D721Med (cell line): Measurements from ENCODE around the gene CCIN.

Source experiments
- DNase-seq: peaks from one replicate; pipeline ENCODE4 v3.0.0; 2011; ENCODE audit warnings: low spot score; ENCODE audit not compliant: insufficient read length
- FAIRE-seq: peaks from 2 replicates; lab custom pipeline; 2011; peaks lifted over from hg19 to GRCh38; lab: Jason Lieb, UNC
- TF ChIP-seq, protein P1 (sequence below): IDR thresholded peaks from 2 replicates; pipeline ENCODE4 v1.5.1; 2012; ENCODE audit warnings: mild to moderate bottlenecking, control low read depth; ENCODE audit not compliant: insufficient read depth; ENCODE audit errors: missing control alignments

Gene CCIN

DNA sequence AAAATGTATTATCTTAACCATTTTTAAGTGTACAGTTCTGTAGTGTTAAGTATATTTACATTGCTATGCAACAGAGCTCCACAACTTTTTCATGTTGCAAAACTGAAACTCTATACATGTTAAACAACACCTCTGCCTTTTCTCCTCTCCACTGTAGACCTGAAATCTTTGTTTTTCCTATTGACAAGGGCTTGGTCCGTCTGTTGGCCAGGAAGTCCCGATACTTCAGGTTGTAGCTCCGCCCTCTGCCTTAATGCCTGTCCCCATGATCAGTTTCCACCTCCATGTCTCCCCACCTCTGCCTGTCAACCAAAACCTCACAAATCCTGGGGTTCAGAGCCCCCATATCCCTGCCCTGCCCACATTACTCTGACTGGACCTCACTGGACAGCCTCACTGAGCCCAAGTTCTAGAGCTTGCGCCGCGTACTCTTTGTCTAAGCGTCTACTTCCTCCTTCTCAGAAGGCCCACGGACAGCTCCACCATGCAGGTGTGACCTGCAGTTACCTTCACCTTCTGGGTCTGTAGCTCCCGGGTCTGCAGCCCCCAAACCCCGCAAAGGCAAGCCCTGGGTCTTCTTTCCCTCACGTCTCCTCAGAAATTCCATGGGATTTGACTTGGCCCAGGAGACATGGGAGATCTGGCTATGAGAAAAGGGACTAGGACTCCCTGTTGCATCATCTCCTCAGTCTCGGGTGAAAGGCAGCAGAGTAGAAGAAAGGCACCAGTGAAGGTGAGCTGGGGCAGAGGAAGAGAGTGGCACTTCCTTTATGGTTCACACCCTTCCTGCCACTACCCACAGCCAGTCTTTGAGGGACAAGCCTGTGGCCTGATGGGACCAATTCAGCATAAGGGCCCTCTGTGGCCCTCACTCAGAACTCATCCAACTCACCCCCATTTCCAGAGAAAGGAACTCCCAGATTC, 24.6 kb upstream of the CCIN start:
- DNase-seq (no peak), FAIRE-seq (no peak)

DNA sequence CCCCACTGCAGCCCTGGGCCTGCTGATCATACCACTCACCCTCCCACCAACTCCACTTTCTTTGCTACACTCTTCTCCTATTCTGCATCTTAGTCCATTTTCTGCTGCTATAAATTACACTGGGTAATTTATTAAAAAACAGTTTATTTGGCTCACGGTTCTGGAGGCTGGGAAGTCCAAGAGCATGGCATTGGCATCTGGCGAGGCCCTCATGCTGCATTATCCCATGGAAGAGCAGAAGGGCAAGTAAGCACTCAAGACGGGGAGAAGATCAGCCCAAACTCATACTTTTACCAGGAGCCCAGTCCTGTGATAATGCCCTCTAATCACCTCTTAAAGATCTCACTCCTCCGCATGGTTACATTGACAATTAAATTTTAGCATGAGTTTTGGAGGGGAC, 23.2 kb upstream of the CCIN start:
- FAIRE-seq, result no peak
- TF ChIP-seq, protein P1, sequence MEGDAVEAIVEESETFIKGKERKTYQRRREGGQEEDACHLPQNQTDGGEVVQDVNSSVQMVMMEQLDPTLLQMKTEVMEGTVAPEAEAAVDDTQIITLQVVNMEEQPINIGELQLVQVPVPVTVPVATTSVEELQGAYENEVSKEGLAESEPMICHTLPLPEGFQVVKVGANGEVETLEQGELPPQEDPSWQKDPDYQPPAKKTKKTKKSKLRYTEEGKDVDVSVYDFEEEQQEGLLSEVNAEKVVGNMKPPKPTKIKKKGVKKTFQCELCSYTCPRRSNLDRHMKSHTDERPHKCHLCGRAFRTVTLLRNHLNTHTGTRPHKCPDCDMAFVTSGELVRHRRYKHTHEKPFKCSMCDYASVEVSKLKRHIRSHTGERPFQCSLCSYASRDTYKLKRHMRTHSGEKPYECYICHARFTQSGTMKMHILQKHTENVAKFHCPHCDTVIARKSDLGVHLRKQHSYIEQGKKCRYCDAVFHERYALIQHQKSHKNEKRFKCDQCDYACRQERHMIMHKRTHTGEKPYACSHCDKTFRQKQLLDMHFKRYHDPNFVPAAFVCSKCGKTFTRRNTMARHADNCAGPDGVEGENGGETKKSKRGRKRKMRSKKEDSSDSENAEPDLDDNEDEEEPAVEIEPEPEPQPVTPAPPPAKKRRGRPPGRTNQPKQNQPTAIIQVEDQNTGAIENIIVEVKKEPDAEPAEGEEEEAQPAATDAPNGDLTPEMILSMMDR, result no peak

More for the DNA sequence above, 24.6 kb upstream of the CCIN start:
- TF ChIP-seq, protein P1, result no peak

DNA sequence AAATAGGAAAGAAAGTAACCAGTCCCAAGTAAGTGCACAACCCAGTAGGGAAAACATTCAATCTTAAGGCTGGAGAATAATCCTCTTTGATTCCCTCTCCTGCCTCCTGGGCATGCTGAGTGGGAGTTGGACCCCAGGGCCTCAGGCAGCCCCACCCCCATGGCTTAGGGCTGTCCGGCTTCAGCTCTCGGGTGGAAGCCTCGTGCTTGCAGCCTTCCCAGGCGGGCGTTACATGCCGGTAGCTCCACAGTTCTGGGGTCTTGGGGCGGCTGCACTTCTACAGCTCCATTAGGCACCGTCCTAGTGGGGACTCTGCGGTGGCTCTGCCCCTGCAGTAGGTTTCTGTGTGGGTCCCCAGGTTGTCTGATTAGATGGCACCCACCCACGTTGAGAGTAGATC, 22.5 kb upstream of the CCIN start:
- TF ChIP-seq, protein P1, result no peak
- no peak for DNase-seq

More for the DNA sequence above, 23.2 kb upstream of the CCIN start:
- DNase-seq, result no peak

DNA sequence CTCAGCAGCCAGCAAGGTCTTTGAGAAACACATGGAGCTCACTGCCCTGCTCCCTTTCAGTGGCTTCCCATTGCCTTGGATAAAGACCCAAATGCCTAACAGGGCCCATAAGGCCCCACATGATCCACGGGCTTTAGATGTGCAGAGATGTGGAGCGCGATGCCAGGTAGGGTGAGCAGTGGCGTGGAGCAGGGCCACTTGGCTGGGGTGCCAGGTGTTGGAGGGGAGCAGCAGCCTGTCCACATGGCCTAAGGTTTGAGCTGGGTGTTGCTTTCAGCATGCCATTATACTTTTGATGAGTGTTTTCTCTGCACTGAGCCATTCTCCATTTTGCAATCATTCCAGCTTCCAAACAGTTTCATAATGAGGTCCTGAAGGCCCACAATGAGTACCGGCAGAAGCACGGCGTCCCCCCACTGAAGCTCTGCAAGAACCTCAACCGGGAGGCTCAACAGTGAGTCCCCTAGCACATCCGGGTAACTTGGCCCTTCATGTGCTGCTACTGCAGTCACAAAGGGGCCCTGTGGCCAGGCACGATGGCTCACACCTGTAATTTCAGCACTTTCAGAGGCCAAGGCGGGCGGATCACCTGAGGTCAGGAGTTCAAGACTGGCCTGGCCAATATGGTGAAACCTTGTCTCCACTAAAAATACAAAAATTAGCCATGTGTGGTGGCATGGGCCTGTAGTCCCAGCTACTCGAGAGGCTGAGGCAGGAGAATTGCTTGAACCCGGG, 21.6 kb upstream of the CCIN start:
- no peak for FAIRE-seq
- TF ChIP-seq, protein P1, result no peak
- no peak for DNase-seq

More for the DNA sequence above, 22.5 kb upstream of the CCIN start:
- FAIRE-seq, result no peak

DNA sequence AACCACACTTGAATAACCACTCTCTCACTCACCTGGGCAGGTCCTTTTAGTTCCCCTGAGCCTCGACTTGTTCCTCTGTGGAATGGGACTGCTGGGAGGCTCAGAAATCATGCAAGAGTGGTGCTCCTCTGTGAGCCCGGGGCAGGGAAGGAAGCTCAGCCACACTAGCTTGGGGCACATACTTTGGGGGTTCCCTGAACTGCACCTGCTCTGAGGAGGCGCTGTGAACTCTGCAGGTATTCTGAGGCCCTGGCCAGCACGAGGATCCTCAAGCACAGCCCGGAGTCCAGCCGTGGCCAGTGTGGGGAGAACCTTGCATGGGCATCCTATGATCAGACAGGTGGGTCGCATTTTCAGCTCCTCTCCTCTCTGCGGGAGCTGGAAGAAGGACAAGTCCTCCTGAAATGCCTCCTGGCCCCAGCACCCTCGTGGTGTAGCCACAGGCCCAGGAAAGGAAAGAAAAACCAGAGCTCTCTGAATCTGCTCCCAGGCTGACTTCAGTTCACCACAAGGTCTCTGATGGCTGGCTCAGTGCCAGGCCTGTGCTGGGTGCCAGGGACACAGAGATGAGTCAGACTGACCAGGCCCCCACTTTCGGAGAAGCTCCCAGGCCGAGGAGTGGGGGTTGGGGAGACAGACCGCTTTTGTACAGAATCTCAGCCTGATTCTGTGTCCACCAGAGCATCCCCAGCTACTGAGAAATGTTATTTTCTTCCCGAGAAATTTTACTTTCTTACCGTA, 20.7 kb upstream of the CCIN start:
- DNase-seq, result no peak
- no peak for FAIRE-seq
- TF ChIP-seq, protein P1, result no peak

DNA sequence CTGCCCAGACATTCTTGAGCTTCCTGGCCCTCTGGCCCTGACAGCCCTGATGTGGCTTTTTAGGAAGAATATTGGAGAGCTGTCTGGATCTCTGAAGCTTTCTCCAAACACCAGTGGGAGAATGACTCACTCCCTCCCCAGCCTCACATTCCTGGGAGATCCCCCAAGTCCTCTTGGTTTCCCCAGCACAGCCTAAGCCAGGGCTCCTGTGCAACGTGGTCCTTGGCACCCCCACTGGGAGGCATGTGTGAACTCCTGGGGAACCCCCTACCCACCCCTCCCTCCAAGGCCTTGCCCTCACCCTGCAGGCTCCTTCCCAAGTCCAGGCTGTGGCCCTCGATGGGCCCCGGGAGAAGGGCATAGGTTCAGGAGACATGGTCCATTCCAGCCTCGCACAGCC, 20.0 kb upstream of the CCIN start:
- DNase-seq, result no peak

More for the DNA sequence above, 20.0 kb upstream of the CCIN start:
- FAIRE-seq, result no peak
- TF ChIP-seq, protein P1, result no peak
